Fibroblast of villous mesenchyme (primary cell): Measurements from ENCODE around the gene TERT. TPM values are rescaled to one million over a fixed set of nuclear protein-coding genes. Genes with fewer than 3 reads are reported as not detected.

ENCODE experiments used
- DNase-seq: peaks from one replicate; pipeline ENCODE4 v3.0.0-alpha.2; 2010; ENCODE audit warnings: low read depth
- H3K4me3 ChIP-seq: 2 replicates; pipeline ENCODE4 v1.5.1; 2011; ENCODE audit warnings: low read depth, mild to moderate bottlenecking, low read length
- total RNA-seq: library from RNA; depleted of rRNA; stranded (reverse); fragments of >200 nt; gene quantifications from 2 replicates; pipeline ENCODE4 v1.2.3, GENCODE V29; 2012
- TF ChIP-seq, protein P1 (sequence below): IDR thresholded peaks from 2 replicates; pipeline ENCODE4 v1.5.1; 2012; ENCODE audit warnings: low read depth, mild to moderate bottlenecking, low read length; ENCODE audit not compliant: insufficient read depth

The TERT gene
- total RNA-seq, 1 donor = not detected

DNA sequence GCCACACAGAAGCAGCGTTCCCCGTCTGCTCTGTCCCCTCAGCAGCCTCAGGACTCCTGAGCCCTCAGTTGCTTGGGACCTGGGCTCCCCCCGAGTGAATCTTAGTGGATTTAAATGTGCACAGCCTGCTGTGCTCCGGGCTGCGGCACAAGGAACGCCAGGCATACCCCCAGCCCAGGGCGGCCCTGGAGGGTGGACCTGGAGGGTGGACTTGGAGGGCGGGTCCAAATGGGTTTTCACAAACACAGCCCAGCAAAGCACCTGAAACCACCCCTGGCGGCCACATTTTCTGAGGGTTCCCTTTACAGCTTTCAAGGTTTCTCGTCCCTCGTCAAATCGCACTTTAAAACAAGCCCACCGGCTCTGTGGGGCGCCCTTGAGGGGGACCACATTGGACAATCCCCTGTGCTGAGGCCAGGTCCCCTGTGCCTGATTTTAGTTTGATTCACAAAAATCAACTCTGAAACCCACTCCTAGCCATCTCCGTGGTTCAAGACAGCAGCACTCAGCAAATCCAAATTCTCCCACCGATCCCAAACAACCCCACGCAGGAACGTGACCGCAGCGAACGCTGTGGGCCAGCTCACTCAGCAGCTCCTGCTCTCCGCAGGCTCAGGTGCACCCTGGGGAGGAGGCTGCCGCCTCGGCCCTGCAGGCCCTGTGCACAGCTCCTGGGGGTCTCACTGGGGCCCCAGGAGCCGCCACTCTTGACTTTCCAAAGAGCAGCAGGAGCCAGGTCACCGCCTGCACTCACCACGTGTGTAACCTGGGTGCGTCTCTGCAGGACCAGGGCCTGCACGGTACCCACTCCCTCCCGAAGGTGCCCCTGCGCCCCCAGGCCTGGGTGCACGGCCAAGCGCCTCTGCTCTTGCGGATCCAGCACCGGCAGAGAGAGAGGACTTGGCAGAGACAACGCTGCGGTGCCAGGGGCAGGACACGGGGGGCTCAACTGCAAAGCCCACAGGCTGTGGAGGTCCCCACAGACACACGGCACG, 29.1 kb downstream of the TERT start:
- DNase-seq = no peak
- TF ChIP-seq, protein P1, sequence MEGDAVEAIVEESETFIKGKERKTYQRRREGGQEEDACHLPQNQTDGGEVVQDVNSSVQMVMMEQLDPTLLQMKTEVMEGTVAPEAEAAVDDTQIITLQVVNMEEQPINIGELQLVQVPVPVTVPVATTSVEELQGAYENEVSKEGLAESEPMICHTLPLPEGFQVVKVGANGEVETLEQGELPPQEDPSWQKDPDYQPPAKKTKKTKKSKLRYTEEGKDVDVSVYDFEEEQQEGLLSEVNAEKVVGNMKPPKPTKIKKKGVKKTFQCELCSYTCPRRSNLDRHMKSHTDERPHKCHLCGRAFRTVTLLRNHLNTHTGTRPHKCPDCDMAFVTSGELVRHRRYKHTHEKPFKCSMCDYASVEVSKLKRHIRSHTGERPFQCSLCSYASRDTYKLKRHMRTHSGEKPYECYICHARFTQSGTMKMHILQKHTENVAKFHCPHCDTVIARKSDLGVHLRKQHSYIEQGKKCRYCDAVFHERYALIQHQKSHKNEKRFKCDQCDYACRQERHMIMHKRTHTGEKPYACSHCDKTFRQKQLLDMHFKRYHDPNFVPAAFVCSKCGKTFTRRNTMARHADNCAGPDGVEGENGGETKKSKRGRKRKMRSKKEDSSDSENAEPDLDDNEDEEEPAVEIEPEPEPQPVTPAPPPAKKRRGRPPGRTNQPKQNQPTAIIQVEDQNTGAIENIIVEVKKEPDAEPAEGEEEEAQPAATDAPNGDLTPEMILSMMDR = no peak
- no peak overlapping the region for H3K4me3 ChIP-seq

DNA sequence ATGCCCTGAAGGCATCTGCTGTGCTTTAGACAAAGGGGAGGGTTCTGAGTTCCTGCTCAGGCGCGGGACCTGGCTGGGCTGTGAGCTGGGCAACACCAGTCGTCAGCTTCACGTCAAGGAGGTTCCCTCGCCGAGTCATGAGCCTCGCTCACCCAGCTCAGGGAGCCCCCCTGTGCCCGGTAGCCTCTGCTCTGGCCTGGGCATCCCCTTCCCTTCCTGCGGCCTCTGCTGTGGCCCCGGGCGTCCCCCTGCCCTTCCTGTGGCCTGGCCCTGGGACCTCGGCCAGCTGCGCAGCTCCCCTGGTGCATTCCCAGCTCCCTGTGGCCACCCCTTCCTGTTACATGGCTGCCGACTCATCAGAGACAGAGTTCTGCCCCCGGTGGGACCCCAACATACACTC, 29.8 kb downstream of the TERT start:
- H3K4me3 ChIP-seq = no peak overlapping the region
- no peak for DNase-seq
- TF ChIP-seq, protein P1 = no peak

DNA sequence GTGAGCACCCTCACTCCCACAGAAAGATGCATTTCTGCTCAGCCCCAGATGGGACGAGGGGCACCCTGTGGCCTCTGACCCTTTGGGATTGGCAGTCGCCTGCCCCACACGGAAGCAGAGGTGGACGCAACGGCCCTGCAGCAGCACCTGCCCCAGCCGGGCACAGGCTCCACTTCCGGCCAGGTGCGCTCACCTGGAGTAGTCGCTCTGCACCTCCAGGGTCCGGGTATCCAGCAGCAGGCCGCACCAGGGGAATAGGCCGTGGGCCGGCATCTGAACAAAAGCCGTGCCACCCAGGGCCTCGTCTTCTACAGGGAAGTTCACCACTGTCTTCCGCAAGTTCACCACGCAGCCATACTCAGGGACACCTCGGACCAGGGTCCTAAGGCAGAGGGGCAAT, 30.7 kb downstream of the TERT start:
- H3K4me3 ChIP-seq = no peak overlapping the region
- no peak for DNase-seq
- TF ChIP-seq, protein P1 = no peak

DNA sequence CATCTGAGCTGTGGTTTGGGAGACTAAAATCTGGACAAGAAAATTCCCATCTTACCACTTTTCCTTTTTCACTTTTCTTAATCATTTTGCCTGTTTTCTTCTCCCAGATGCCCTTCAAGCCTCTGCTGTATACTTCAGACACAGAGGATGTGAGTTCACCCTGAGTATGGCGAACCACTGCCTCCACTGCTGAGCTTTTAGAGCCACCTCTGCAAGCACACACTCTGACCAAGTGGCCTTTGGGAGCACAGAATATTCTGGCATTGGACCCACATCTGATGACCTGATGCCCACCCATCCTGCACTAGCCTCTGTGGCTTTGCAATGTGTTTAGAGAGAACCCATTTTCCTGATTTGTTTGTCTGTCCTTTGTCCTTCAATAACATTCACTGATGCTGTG, 32.5 kb downstream of the TERT start:
- no peak overlapping the region for H3K4me3 ChIP-seq
- TF ChIP-seq, protein P1 = no peak
- no peak for DNase-seq

DNA sequence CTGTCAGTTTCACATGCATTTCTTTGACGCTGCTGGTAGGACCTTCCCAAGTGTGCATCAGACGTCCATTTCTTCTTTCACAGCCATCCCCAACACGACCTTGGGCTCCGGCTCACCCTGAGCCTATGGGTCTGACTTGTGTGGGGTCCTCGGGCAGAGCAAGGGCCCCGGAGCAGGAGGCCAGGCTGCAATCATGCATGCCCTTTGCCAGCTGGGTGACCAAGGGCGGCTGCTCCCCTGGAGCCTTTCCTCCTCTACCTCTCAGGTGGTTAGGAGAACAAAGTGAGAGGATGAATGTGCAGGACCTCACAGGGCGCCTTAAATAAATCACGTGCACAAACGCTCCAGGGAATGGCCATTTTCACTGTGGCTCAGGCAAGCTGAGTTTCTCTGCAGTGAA, 33.2 kb downstream of the TERT start:
- no peak for DNase-seq
- H3K4me3 ChIP-seq = no peak overlapping the region
- TF ChIP-seq, protein P1 = no peak

DNA sequence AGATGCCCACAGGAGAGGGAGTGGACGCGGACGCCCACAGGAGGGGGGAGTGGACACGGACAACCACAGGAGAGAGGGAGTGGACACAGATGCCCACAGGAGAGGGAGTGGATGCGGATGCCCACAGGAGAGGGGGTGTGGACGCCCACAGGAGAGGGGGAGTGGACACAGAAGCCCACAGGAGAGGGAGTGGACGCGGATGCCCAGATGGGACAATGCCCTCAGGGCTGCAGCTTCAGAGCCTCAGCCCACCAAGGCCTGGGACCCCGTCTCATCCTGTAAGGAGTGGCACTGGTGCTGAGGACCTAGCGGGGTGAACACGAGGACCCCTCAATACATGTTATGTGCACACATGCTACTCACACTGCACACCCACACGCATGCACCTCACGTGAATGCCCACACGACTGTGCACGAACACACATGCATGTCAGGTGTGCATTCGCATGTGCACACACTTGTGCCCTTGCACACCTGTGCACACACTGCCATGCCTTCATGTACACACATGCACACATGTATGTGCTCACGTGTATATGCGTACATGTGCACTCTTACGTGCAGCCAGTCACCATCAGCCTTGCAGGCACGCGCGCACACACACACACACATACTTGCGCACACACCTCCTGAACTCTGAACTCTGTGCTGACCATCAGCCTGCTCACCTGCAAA, 34.9 kb downstream of the TERT start:
- DNase-seq = no peak
- H3K4me3 ChIP-seq = no peak overlapping the region
- TF ChIP-seq, protein P1 = no peak
